Fibroblast of lung (primary cell): ENCODE data around the gene NFAT5. TPM values are rescaled to one million over a fixed set of nuclear protein-coding genes. Genes with fewer than 3 reads are reported as not detected.

Source experiments
- DNase-seq, 2 donors: peaks; one replicate each; pipeline versions ENCODE4 v3.0.0 to v3.0.0-alpha.2; 2010; ENCODE audit warnings: low read depth in 2 of 2
- H2AFZ ChIP-seq: 2 replicates; pipeline ENCODE4 v1.5.1; 2012; ENCODE audit warnings: low read length, control low read depth, inconsistent platforms
- H3K27ac ChIP-seq: 2 replicates; pipeline ENCODE4 v1.5.1; 2011; ENCODE audit warnings: low read length, control low read depth; ENCODE audit not compliant: insufficient read depth
- H3K27me3 ChIP-seq: 2 replicates; pipeline ENCODE4 v1.5.1; 2011; ENCODE audit warnings: mild to moderate bottlenecking, low read length; ENCODE audit not compliant: control insufficient read depth, insufficient read depth
- H3K36me3 ChIP-seq: 2 replicates; pipeline ENCODE4 v1.5.1; 2011; ENCODE audit warnings: low read length; ENCODE audit not compliant: control insufficient read depth, insufficient read depth
- H3K4me1 ChIP-seq: 2 replicates; pipeline ENCODE4 v1.5.1; 2011; ENCODE audit warnings: low read length; ENCODE audit not compliant: control insufficient read depth, insufficient read depth; ENCODE audit errors: extremely low read depth
- H3K4me2 ChIP-seq: 2 replicates; pipeline ENCODE4 v1.5.1; 2011; ENCODE audit warnings: low read length, control low read depth; ENCODE audit not compliant: insufficient read depth; ENCODE audit errors: extremely low read depth
- H3K4me3 ChIP-seq, 4 experiments: fragments of 200-600 bp in 1 of 4; sonication (generic) in 1 of 4; replicated peaks in 1 of 4; 2 replicates each; pipeline ENCODE4 v1.5.1; 2011 to 2016; ENCODE audit warnings: low read length in 4 of 4, low read depth in 3 of 4, mild to moderate bottlenecking in 3 of 4, control low read depth in 2 of 4, inconsistent platforms in 1 of 4, mixed read lengths in 1 of 4; ENCODE audit not compliant: insufficient read depth in 1 of 4; ENCODE audit errors: control extremely low read depth in 1 of 4
- H3K79me2 ChIP-seq: 2 replicates; pipeline ENCODE4 v1.5.1; 2012; ENCODE audit warnings: mild to moderate bottlenecking, low read length, inconsistent platforms; ENCODE audit not compliant: control insufficient read depth, insufficient read depth
- H3K9ac ChIP-seq: 2 replicates; pipeline ENCODE4 v1.5.1; 2011; ENCODE audit warnings: mild to moderate bottlenecking, low read length, control low read depth; ENCODE audit not compliant: insufficient read depth
- H3K9me3 ChIP-seq: 2 replicates; pipeline ENCODE4 v1.5.1; 2012; ENCODE audit warnings: low read depth, low read length; ENCODE audit not compliant: control insufficient read depth, insufficient read depth
- H4K20me1 ChIP-seq: 2 replicates; pipeline ENCODE4 v1.5.1; 2011; ENCODE audit warnings: low read length; ENCODE audit not compliant: control insufficient read depth, insufficient read depth; ENCODE audit errors: extremely low read depth
- CTCF ChIP-seq, 2 donors: IDR thresholded peaks in 1 of 2; conservative IDR thresholded peaks in 1 of 2; 1 replicate in 1 of 2; 2 replicates in 1 of 2; pipeline ENCODE4 v1.5.1; 2011 to 2012; ENCODE audit warnings: low read length in 2 of 2, control low read depth in 1 of 2, inconsistent platforms in 1 of 2, low read depth in 1 of 2, mild to moderate bottlenecking in 1 of 2
- EZH2 ChIP-seq: IDR thresholded peaks from 2 replicates; pipeline ENCODE4 v1.5.1; 2012; ENCODE audit warnings: low read length, control low read depth, mild to moderate bottlenecking; ENCODE audit errors: missing control alignments
- polyA plus RNA-seq, 2 donors: library from polyadenylated mRNA; depleted of rRNA in 1 of 2; stranded (reverse) in 1 of 2; unstranded in 1 of 2; fragments of >200 nt; gene quantifications; 2 replicates each; pipeline ENCODE4 v1.2.1, GENCODE V29; 2011 to 2012; ENCODE audit warnings: missing spikeins in 1 of 2
- total RNA-seq: library from RNA; depleted of rRNA; stranded (reverse); fragments of >200 nt; gene quantifications from 2 replicates; pipeline ENCODE4 v1.2.1, GENCODE V29; 2014

NFAT5 gene
- total and polyA plus RNA-seq, 2 donors (not counting 1 experiment from before 2014, with no cell fraction given) = 33.4 to 39.4 TPM

DNA sequence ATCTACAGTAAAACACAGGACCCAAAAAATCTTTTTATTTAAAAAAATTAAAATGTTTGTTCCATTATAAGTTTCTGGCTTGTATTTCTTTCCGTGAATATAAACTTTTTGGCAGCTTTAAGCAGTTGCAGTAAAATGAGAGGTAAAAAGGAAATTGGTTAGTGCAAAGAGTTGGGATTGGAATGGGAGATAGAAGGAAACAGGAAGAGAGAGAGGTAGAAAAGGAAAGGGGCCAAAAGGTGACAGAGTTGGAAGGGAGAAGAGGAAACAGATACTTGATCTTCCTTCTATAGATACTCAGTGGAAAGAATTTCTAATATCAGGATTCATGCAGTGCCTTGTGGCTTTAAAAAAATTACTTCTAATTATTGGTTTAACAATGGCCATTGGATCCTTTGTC, 97.1 kb downstream of the NFAT5 start:
- no peak for TF ChIP-seq EZH2
- TF ChIP-seq CTCF (conservative IDR thresholded peaks at IDR 0.05 in 1 of 2, IDR thresholded peaks at IDR 0.05 in 1 of 2; ENCODE audit: low read depth in 1 of 2, low read length in 2 of 2) = no peak
- H3K79me2 ChIP-seq = no peaks in the 10 kb centered on the region
- H3K4me1 ChIP-seq = no peaks in the 10 kb centered on the region
- no peak for DNase-seq
- no peaks in the 10 kb centered on the region for H3K9me3 ChIP-seq
- peaks cover 1% of the 10 kb centered on the region for H3K36me3 ChIP-seq
- H4K20me1 ChIP-seq = no peaks in the 10 kb centered on the region
- no peaks in the 10 kb centered on the region for H3K27me3 ChIP-seq
- no peak overlapping the region for H3K9ac ChIP-seq
- no peak overlapping the region for H3K4me2 ChIP-seq
- H3K4me3 ChIP-seq = no peak overlapping the region
- no peak overlapping the region for H3K27ac ChIP-seq
- H2AFZ ChIP-seq = no peak overlapping the region

DNA sequence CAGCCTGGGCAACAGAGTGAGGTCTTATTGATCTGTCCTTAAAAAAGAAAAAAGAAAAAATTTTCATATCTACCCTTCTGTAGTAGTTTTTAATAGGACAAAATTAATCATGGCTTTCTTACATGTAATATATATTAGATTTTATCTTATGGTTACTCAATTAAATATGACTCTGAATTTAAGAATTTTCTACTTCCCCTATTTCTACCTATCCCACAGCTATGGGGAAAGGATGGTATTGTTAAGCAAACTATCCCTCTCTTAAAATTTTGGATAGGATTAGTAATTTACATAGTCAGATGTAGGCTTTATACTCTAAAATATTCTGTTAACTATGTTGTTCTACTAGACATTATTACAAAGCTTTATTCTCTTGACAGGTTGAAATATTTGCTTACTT, 98.1 kb downstream of the NFAT5 start:
- Histone ChIP-seq H3K4me2 (no peak overlapping the region), H3K9me3 (no peaks in the 10 kb centered on the region), H4K20me1 (no peaks in the 10 kb centered on the region), H2AFZ (no peak overlapping the region), H3K27ac (no peak overlapping the region), H3K27me3 (no peaks in the 10 kb centered on the region), H3K79me2 (no peaks in the 10 kb centered on the region), H3K4me3 (no peak overlapping the region), H3K36me3 (peaks cover 2% of the 10 kb centered on the region), H3K9ac (no peak overlapping the region), H3K4me1 (no peaks in the 10 kb centered on the region)
- DNase-seq = no peak
- TF ChIP-seq EZH2 (no peak), CTCF (conservative IDR thresholded peaks at IDR 0.05 in 1 of 2, IDR thresholded peaks at IDR 0.05 in 1 of 2; ENCODE audit: low read depth in 1 of 2, low read length in 2 of 2) (no peak)

DNA sequence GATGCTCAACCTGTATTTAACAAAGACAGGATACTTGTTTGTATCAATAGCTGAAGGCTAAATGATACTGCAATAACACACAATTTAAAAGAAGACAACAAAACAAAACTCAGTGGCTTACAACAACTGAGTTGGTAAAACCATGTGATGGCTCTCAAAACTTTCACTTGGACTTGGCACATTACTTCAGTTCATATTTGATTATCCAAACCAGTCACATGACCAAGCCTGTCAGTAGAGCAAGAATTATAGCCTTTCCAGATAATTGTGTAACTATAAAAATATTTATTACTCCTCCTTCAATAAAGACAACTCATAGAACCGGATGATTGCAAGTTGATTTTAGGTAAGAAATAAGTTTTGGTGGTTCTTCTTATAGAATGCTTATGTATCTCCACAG, 103.8 kb downstream of the NFAT5 start:
- no peak overlapping the region for H2AFZ ChIP-seq
- peak in 1 of 2 donors; percentile 12 for DNase-seq
- no peaks in the 10 kb centered on the region for H3K9me3 ChIP-seq
- no peak overlapping the region for H3K27ac ChIP-seq
- H3K36me3 ChIP-seq = peaks cover 7% of the 10 kb centered on the region
- H3K4me2 ChIP-seq = no peak overlapping the region
- H3K27me3 ChIP-seq = no peaks in the 10 kb centered on the region
- H4K20me1 ChIP-seq = no peaks in the 10 kb centered on the region
- no peaks in the 10 kb centered on the region for H3K79me2 ChIP-seq
- no peak overlapping the region for H3K9ac ChIP-seq
- H3K4me3 ChIP-seq = no peak overlapping the region
- TF ChIP-seq CTCF (conservative IDR thresholded peaks at IDR 0.05 in 1 of 2, IDR thresholded peaks at IDR 0.05 in 1 of 2; ENCODE audit: low read depth in 1 of 2, low read length in 2 of 2) (no peak), EZH2 (no peak)
- H3K4me1 ChIP-seq = peaks cover 6% of the 10 kb centered on the region
